HG03045 (cell line): ENCODE data around the gene CDH6.
"Not testable (repeated sequence)": the region's sequence is repeated elsewhere in the genome, so short reads cannot be mapped to it uniquely, and the experiment has no call there.

Source experiments
- ATAC-seq: cut with Tn5 transposase; IDR thresholded peaks from one replicate; pipeline ENCODE4 v1.9.1; 2021; ENCODE audit warnings: mild to moderate bottlenecking, moderate library complexity; ENCODE audit not compliant: unreplicated experiment

Gene CDH6

DNA sequence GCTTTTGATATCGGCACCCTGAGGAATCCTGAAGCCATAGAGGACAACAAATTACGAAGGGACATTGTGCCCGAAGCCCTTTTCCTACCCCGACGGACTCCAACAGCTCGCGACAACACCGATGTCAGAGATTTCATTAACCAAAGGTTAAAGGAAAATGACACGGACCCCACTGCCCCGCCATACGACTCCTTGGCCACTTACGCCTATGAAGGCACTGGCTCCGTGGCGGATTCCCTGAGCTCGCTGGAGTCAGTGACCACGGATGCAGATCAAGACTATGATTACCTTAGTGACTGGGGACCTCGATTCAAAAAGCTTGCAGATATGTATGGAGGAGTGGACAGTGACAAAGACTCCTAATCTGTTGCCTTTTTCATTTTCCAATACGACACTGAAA is 129.5 kb downstream of the CDH6 start:
- ATAC-seq, result no peak

DNA sequence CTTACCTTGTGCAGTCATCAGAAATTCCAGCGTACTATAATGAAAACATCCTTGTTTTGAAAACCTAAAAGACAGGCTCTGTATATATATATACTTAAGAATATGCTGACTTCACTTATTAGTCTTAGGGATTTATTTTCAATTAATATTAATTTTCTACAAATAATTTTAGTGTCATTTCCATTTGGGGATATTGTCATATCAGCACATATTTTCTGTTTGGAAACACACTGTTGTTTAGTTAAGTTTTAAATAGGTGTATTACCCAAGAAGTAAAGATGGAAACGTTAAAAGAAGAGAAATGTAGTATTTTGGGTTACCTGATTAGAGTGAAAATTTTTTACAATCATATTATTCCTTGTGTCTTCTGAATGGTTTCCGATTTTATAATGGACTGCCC is 131.4 kb downstream of the CDH6 start:
- ATAC-seq, result no peak

- ATAC-seq, result no peak
Measured at GRCh38 chr5:31328040-31328733, 134.7 kb downstream of the CDH6 start.

GRCh38 chr5:31329715-31330114 is 136.2 kb downstream of the CDH6 start:
- no peak for ATAC-seq

DNA sequence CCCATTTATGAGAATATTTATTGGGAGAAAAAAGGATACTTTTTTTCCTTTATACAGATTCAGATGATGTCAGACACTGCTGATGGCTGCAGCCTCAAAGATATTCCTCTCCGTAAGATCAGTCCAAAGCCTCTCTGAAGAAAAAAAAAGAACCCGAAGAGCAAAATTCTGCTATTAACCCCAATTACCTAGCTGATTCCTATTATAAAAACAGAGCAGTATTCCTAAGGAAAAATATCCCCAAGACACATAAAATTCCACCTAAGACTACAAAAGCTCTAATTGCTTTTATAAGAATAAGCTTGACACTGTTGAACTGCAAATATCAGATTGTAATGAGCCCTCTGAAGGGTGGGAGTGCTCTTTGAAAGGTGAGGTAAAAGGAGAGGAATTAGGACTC is 138.7 kb downstream of the CDH6 start:
- ATAC-seq, result no peak

DNA sequence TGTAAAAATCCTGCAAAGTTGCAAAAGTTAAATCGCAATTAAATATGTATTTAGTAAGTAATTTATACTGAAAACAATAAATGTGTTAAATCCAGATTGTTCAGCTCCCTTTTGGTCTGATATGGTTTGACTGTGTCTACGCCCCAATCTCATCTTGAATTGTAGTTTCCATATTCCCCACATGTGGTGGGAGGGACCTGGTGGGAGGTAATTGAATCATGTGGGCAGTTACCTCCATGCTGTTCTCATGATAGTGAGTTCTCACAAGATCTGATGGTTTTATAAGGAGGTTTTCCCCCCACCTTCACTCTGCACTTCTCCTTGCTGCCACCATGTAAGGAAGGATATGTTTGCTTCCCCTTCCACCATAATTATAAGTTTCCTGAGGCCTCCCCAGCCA is 140.0 kb downstream of the CDH6 start:
- no peak for ATAC-seq

GRCh38 chr5:31334061-31334860 is 140.8 kb downstream of the CDH6 start:
- ATAC-seq, result no peak

GRCh38 chr5:31335456-31335855 is 142.0 kb downstream of the CDH6 start:
- ATAC-seq, result no peak

GRCh38 chr5:31343946-31344345 is 150.5 kb downstream of the CDH6 start:
- no peak for ATAC-seq

DNA sequence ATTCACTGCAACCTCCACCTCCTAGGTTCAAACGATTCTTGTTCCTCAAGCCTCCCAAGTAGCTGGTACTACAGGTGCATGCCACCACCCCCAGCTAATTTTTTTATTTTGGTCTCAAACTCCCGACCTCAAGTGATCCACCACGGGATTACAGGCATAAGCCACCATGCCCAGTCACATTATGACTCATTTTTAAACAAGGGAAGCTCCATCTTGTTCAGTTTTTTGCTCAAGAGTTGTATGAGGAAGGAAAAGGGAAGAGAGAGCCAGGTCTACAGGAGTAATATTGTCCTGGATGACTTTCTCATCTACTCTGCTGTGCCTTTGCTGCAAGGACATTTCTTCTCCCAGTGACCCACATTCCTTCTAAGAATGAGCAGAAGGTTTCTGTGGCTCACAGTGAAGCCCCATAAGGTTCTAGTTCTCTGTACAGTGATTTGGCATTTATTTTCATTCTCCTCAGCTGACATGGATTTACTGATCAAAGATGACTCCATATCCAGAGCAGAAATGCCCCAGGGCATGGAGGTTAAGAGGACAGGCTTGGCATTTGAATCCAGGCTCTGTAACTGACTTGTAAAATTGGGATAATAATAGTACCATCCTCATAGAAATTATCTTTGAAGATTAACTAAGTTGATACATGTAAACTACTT is 153.5 kb downstream of the CDH6 start:
- ATAC-seq, result no peak

- no peak for ATAC-seq
Measured at GRCh38 chr5:31347552-31347905, 154.0 kb downstream of the CDH6 start.

GRCh38 chr5:31350395-31350794 is 156.9 kb downstream of the CDH6 start:
- ATAC-seq, result no peak

GRCh38 chr5:31355337-31355736 is 161.9 kb downstream of the CDH6 start:
- no peak for ATAC-seq

GRCh38 chr5:31357038-31357437 is 163.6 kb downstream of the CDH6 start:
- ATAC-seq, result no peak

GRCh38 chr5:31359839-31360238 is 166.4 kb downstream of the CDH6 start:
- ATAC-seq, result no peak

DNA sequence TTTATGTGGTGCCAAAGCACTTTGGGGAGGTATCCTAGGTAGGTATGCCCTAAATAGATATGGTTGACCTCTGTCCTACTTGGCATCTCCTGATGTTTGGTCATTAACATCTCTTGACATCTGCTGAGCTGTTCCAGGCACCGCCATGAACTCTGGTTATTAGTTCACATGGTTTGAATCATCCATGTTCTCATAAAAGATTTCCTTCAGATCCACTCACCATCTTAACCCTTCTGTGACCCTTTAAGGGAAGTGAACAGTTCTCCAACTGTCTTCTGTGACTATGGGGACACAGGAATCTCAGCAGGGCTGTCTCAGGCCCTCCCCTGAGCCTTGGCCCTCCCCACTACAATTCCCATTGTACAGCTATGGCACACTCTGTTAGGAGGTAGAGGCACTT is 167.7 kb downstream of the CDH6 start:
- ATAC-seq, result no peak

- ATAC-seq, result not testable (repeated sequence)
Measured at GRCh38 chr5:31361704-31362528, 168.4 kb downstream of the CDH6 start.

GRCh38 chr5:31362529-31362900 is 169.0 kb downstream of the CDH6 start:
- ATAC-seq, result no peak

DNA sequence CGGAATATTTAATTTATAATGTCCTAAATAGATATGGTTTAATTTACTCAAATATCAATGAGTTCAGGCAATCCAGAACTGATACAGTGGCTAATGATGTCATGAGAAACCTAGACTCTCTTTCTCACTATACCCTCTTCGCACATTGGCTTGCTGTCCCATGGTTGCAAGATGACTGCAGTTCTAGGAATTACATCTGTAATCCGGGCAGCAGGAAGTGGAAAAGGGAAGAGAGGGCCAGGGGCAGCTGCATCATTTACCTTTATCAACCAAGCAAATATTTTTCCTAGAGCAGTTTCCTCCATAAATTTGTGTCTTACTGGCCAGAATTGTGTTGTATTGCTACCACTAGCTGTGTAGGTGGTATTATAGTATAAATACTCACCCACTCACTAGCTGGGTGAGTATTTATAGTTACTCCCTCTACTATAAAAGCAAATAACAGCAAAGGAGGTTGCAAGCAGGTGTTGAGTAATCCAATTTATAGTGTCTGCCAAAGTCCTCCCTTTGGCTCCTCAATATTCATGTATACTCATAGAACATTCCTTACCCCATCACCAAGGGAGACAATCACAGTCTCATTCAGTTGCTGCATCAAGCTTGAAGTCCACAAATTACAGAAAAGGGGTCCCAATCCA is 169.6 kb downstream of the CDH6 start:
- ATAC-seq, result no peak

DNA sequence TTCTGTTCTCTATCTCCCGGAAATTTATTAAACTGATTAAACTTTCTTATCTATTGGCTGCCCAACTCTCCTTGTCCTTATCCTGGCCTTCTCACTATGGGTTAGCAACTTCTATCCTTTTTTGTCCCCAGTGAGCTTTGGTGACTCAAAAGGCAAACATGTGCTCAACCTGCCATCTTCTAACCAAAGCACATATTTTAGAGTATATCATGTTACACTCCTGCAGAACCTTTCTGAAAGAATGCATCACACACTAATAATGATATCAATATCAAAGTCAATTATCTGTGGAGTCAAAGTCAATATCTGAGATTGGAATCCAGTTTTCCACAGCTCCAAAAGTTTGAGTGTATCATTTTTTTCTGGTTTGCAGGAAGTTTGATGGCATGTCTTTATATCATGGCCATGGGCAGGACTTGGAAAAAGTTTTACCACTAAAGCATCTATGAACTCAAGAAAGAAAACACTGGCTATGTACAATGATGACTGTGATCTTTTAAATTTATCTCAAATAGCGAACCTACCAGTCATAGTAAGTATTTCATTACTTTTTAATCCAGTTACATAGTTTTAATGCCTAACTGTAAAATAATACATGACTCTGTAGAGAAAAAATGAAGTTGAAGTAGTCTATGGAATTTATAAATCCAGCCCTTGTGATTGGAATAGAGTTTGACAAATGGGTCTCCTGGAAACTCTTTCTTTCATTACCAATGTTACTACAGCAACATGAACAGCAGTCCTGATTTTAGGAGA is 171.6 kb downstream of the CDH6 start:
- no peak for ATAC-seq
